Uterus (tissue), 4 donors: Measurements from ENCODE around the gene PCDHB10. TPM values are rescaled to one million over a fixed set of nuclear protein-coding genes. Genes with fewer than 3 reads are reported as not detected.
"Not testable (repeated sequence)": the region's sequence is repeated elsewhere in the genome, so short reads cannot be mapped to it uniquely, and the experiment has no call there.

Experiments used
- DNase-seq, 2 donors: peaks; one replicate each; pipeline ENCODE4 v3.0.0-alpha.2; 2019 to 2020
- H3K27ac ChIP-seq, 2 donors: fragments of 200-600 bp; sonication (generic); 1 replicate in 1 of 2; 2 replicates in 1 of 2; pipeline ENCODE4 v1.5.1; 2016 to 2018
- H3K27me3 ChIP-seq, 2 donors: fragments of 200-600 bp; sonication (generic); one replicate each; pipeline ENCODE4 v1.5.1; 2018 to 2019; ENCODE audit warnings: control low read depth in 1 of 2
- H3K36me3 ChIP-seq, 2 donors: fragments of 200-600 bp; sonication (generic); one replicate each; pipeline ENCODE4 v1.5.1; 2019; ENCODE audit warnings: control low read depth in 1 of 2
- H3K4me1 ChIP-seq, 2 donors: fragments of 200-600 bp; sonication (generic); one replicate each; pipeline ENCODE4 v1.5.1; 2018 to 2019; ENCODE audit warnings: control low read depth in 1 of 2
- H3K4me3 ChIP-seq, 2 donors: fragments of 200-600 bp; sonication (generic); 1 replicate in 1 of 2; 2 replicates in 1 of 2; pipeline ENCODE4 v1.5.1; 2018 to 2019; ENCODE audit warnings: mild to moderate bottlenecking in 1 of 2
- H3K9me3 ChIP-seq, 2 donors: fragments of 200-600 bp; sonication (generic); one replicate each; pipeline ENCODE4 v1.5.1; 2019; ENCODE audit warnings: control low read depth in 1 of 2
- CTCF ChIP-seq, 4 experiments: fragments of 200-600 bp in 2 of 4; fragments of 450-650 bp in 2 of 4; sonication (generic) in 2 of 4; IDR thresholded peaks; one replicate each; pipeline ENCODE4 v1.5.1; 2016 to 2019; ENCODE audit warnings: antibody characterized with exemption in 4 of 4, mild to moderate bottlenecking in 2 of 4, moderate library complexity in 1 of 4
- POLR2A ChIP-seq, 2 donors: fragments of 450-650 bp; IDR thresholded peaks; one replicate each; pipeline ENCODE4 v1.6.1; 2016; ENCODE audit warnings: antibody characterized with exemption in 2 of 2, mild to moderate bottlenecking in 1 of 2, moderate library complexity in 1 of 2
- intact Hi-C: fragments of 100-400 bp; cut with DNase I; formaldehyde crosslinking; loops from one replicate; pipeline ENCODE4 v1.15.1; 2023; ENCODE audit warnings: low total_unique reads
- total RNA-seq, 4 donors: library from RNA; depleted of rRNA in 3 of 4; stranded (reverse); fragments of >200 nt in 3 of 4; gene quantifications; one replicate each; pipeline versions ENCODE4 v1.1.0 to v1.2.4, GENCODE V29; 2014 to 2023
- donor health status: DM: yes; HTN: yes; CAD: no.

The PCDHB10 gene
- total RNA-seq, 4 donors from 2014 or later: 2.6 to 8.3 (median 4.7) TPM

GRCh38 chr5:141196363-141196762 is 4.2 kb downstream of the PCDHB10 start:
- H3K36me3 ChIP-seq: no peaks in the 10 kb centered on the region
- no peak for DNase-seq
- no peaks in the 10 kb centered on the region for H3K4me1 ChIP-seq
- peaks cover 0 to 66% of the 10 kb centered on the region in 2 donors for H3K9me3 ChIP-seq
- no peak overlapping the region for H3K4me3 ChIP-seq
- H3K27me3 ChIP-seq: no peaks in the 10 kb centered on the region
- TF ChIP-seq POLR2A (IDR thresholded peaks at IDR 0.05) (no peak), CTCF (IDR thresholded peaks at IDR 0.05) (no peak)
- intact Hi-C loops: no loop called here
- H3K27ac ChIP-seq: no peak overlapping the region

- Histone ChIP-seq H3K27ac (no peak within 1 kb of the TSS), H3K36me3 (no peaks in the 10 kb centered on the region), H3K27me3 (no peaks in the 10 kb centered on the region), H3K4me1 (no peaks in the 10 kb centered on the region), H3K9me3 (peaks cover 0 to 74% of the 10 kb centered on the region in 2 donors), H3K4me3 (no peak within 1 kb of the TSS)
- TF ChIP-seq POLR2A (IDR thresholded peaks at IDR 0.05) (no peak), CTCF (IDR thresholded peaks at IDR 0.05) (no peak)
- DNase-seq: no peak
- intact Hi-C loops: no loop called here
Observed at GRCh38 chr5:141199359-141200235, 7.4 kb downstream of the PCDHB10 start, which contains the start of gene PCDHB11. Gene PCDHB11 (plus strand): TSS chr5:141199627. CDS start chr5:141199775, 148 bp downstream.

- H3K4me3 ChIP-seq, H3K4me1 ChIP-seq, H3K36me3 ChIP-seq, H3K27me3 ChIP-seq, DNase-seq, H3K27ac ChIP-seq, intact Hi-C loops: not testable (repeated sequence)
- H3K9me3 ChIP-seq: peaks cover 0 to 81% of the 10 kb centered on the region in 2 donors
Observed at GRCh38 chr5:141201126-141201525, 9.0 kb downstream of the PCDHB10 start.

- H3K9me3 ChIP-seq: peaks cover 0 to 80% of the 10 kb centered on the region in 2 donors
- DNase-seq, intact Hi-C loops, H3K4me1 ChIP-seq, H3K4me3 ChIP-seq, H3K27ac ChIP-seq, H3K36me3 ChIP-seq, H3K27me3 ChIP-seq: not testable (repeated sequence)
Observed at GRCh38 chr5:141201646-141202045, 9.5 kb downstream of the PCDHB10 start.

- H3K36me3 ChIP-seq: no peaks in the 10 kb centered on the region
- DNase-seq: no peak
- H3K27me3 ChIP-seq: no peaks in the 10 kb centered on the region
- intact Hi-C loops: no loop called here
- TF ChIP-seq POLR2A (IDR thresholded peaks at IDR 0.05): no peak
- peak in 1 of 4 experiments; percentile 6 for TF ChIP-seq CTCF (IDR thresholded peaks at IDR 0.05)
- H3K9me3 ChIP-seq: peaks cover 0 to 66% of the 10 kb centered on the region in 2 donors
- no peaks in the 10 kb centered on the region for H3K4me1 ChIP-seq
- H3K27ac ChIP-seq: no peak within 1 kb of the TSS
- no peak within 1 kb of the TSS for H3K4me3 ChIP-seq
Observed at GRCh38 chr5:141208478-141208877, 16.3 kb downstream of the PCDHB10 start, which contains the start of gene PCDHB12. Gene PCDHB12 (plus strand): TSS chr5:141208719. CDS start chr5:141208908, 189 bp downstream.

- H3K4me1 ChIP-seq, H3K27ac ChIP-seq, DNase-seq, H3K36me3 ChIP-seq, H3K27me3 ChIP-seq, H3K4me3 ChIP-seq, intact Hi-C loops: not testable (repeated sequence)
- peaks cover 0 to 62% of the 10 kb centered on the region in 2 donors for H3K9me3 ChIP-seq
Observed at GRCh38 chr5:141210281-141210680, 18.1 kb downstream of the PCDHB10 start.

- intact Hi-C loops, H3K36me3 ChIP-seq, DNase-seq, H3K4me1 ChIP-seq, H3K27ac ChIP-seq, H3K27me3 ChIP-seq, H3K4me3 ChIP-seq: not testable (repeated sequence)
- peaks cover 0 to 62% of the 10 kb centered on the region in 2 donors for H3K9me3 ChIP-seq
Observed at GRCh38 chr5:141210849-141211248, 18.7 kb downstream of the PCDHB10 start.
